ENCODE results near the gene MAML3.

The MAML3 gene

DNA sequence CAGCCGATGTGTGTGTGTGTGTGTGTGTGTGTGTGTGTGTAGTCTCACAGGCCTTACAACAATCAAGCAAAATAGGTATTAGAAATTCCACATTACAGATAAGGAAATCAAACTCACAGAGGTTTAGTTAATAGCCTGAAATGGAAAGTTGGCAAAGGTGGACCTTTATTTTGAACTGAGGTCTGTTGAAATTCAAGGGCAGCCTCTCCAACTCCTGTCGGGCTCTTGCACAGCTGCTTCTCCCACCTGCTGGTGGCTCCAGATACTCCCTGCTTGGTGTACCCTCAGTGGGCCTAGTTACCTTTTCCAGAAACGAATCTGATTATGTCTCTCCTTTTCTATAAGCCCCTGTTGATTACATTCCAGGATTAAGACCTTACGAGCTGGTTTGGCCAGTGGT lies 292.5 kb downstream of the MAML3 start:
- Histone ChIP-seq H2AFZ (ENCODE audit: low read depth, low read length) (no peak overlapping the region), H2BK12ac (ENCODE audit: low read length in 2 of 2) (no peak overlapping the region), H3K4me3 (ENCODE audit: insufficient read depth in 1 of 2, low read depth in 1 of 2, low read length in 2 of 2) (no peak overlapping the region), H3K9ac (ENCODE audit: low read length) (no peak overlapping the region), H3K79me1 (replicated peaks; ENCODE audit: low read length, poor library complexity, severe bottlenecking) (peaks cover 5% of the 10 kb centered on the region), H3K14ac (ENCODE audit: low read length in 2 of 2) (no peak overlapping the region), H3K36me3 (ENCODE audit: control insufficient read depth in 1 of 2, insufficient read depth in 2 of 2, low read depth in 1 of 2, low read length in 2 of 2) (peaks cover 0 to 4% of the 10 kb centered on the region in 2 experiments), H3K27me3 (ENCODE audit: control insufficient read depth in 1 of 2, insufficient read depth in 1 of 2, low read length in 2 of 2) (no peaks in the 10 kb centered on the region), H3K4me2 (ENCODE audit: low read length, poor library complexity, severe bottlenecking) (no peak overlapping the region), H2BK5ac (ENCODE audit: low read depth, low read length, poor library complexity, severe bottlenecking) (no peak overlapping the region), H2AK5ac (ENCODE audit: low read length, severe bottlenecking) (no peak overlapping the region), H4K8ac (ENCODE audit: low read length) (no peak overlapping the region), H3K4me1 (ENCODE audit: control insufficient read depth, insufficient read depth, low read depth, low read length) (peaks cover 4% of the 10 kb centered on the region), H2BK15ac (ENCODE audit: low read depth, poor library complexity, severe bottlenecking) (no peak overlapping the region), H2BK120ac (ENCODE audit: low read depth, low read length) (no peak overlapping the region), H3K27ac (ENCODE audit: low read length, poor library complexity, severe bottlenecking) (no peak overlapping the region), H3K23ac (ENCODE audit: low read length in 2 of 2) (no peak overlapping the region), H3K18ac (ENCODE audit: low read depth in 1 of 2, low read length in 2 of 2) (no peak overlapping the region), H3K4ac (ENCODE audit: low read depth in 1 of 2, low read length in 2 of 2) (no peak overlapping the region), H3K9me3 (ENCODE audit: control insufficient read depth, low read length) (no peaks in the 10 kb centered on the region), H4K91ac (ENCODE audit: low read length) (no peak overlapping the region)
- 88% methylated on average over 3 of the region's 4 CpGs for WGBS
- no peak for DNase-seq

DNA sequence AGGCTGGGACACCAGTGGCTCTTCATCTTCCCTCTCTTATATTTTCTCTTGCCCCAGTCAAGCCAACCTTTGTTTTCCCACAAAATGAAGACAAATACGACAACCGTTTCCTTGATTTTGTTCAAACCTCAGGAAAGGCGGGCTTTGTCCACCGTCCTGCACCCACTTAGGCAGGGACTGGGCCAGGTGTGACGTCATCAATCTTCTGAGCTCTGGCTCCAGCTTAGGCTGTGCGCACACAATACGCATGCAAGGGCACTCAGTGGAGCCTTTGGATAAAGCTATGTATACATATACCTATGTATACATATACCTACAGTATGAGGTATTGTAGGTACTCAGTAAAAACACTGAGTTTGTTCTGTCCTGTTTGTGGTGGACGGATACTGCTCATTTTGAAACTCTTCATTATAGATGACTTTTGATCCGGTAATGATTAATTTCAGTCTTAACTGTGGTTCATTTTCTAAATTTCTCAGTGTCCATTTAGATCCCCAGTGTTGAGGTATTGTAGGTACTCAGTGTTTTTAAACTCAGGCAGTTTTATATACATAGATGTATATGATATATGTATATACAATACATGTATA lies 293.5 kb downstream of the MAML3 start:
- Histone ChIP-seq H4K91ac (ENCODE audit: low read length) (no peak overlapping the region), H2BK12ac (ENCODE audit: low read length in 2 of 2) (no peak overlapping the region), H3K79me1 (replicated peaks; ENCODE audit: low read length, poor library complexity, severe bottlenecking) (peaks cover 2% of the 10 kb centered on the region), H2AK5ac (ENCODE audit: low read length, severe bottlenecking) (no peak overlapping the region), H3K18ac (ENCODE audit: low read depth in 1 of 2, low read length in 2 of 2) (no peak overlapping the region), H3K4ac (ENCODE audit: low read depth in 1 of 2, low read length in 2 of 2) (no peak overlapping the region), H3K14ac (ENCODE audit: low read length in 2 of 2) (no peak overlapping the region), H4K8ac (ENCODE audit: low read length) (no peak overlapping the region), H2BK15ac (ENCODE audit: low read depth, poor library complexity, severe bottlenecking) (no peak overlapping the region), H3K27me3 (ENCODE audit: control insufficient read depth in 1 of 2, insufficient read depth in 1 of 2, low read length in 2 of 2) (no peaks in the 10 kb centered on the region), H2BK120ac (ENCODE audit: low read depth, low read length) (no peak overlapping the region), H2BK5ac (ENCODE audit: low read depth, low read length, poor library complexity, severe bottlenecking) (no peak overlapping the region), H3K4me2 (ENCODE audit: low read length, poor library complexity, severe bottlenecking) (no peak overlapping the region), H3K9me3 (ENCODE audit: control insufficient read depth, low read length) (no peaks in the 10 kb centered on the region), H3K4me1 (ENCODE audit: control insufficient read depth, insufficient read depth, low read depth, low read length) (peaks cover 4% of the 10 kb centered on the region), H3K4me3 (ENCODE audit: insufficient read depth in 1 of 2, low read depth in 1 of 2, low read length in 2 of 2) (no peak overlapping the region), H3K23ac (ENCODE audit: low read length in 2 of 2) (no peak overlapping the region), H3K9ac (ENCODE audit: low read length) (no peak overlapping the region), H2AFZ (ENCODE audit: low read depth, low read length) (no peak overlapping the region), H3K36me3 (ENCODE audit: control insufficient read depth in 1 of 2, insufficient read depth in 2 of 2, low read depth in 1 of 2, low read length in 2 of 2) (peaks cover 0 to 4% of the 10 kb centered on the region in 2 experiments), H3K27ac (ENCODE audit: low read length, poor library complexity, severe bottlenecking) (no peak overlapping the region)
- over 99% methylated on average over 5 of the region's 9 CpGs for WGBS
- no peak for DNase-seq

DNA sequence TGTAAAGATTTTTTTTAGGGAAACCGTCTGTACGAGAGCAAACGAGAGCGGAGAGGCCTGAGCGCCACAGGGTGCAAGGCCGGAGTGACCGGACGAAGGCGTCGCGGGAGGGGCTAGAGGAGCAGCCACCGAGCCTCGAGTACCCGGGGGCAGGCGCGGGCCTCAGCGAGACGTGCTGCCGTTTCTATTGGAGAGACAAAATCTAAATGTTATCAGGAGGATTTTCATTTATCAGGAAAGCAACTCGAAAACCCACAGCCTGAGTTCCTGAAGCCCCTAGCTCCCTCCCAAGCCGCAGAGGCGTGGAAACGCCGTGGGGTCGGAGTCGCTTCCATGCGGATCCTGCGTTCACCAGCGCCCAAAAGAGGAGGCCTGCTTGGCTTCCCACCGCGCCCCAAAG lies 294.1 kb downstream of the MAML3 start:
- Histone ChIP-seq H2BK15ac (ENCODE audit: low read depth, poor library complexity, severe bottlenecking) (no peak overlapping the region), H4K91ac (ENCODE audit: low read length) (no peak overlapping the region), H3K79me1 (replicated peaks; ENCODE audit: low read length, poor library complexity, severe bottlenecking) (peaks cover 2% of the 10 kb centered on the region), H3K9ac (ENCODE audit: low read length) (no peak overlapping the region), H3K4me2 (ENCODE audit: low read length, poor library complexity, severe bottlenecking) (no peak overlapping the region), H3K23ac (ENCODE audit: low read length in 2 of 2) (no peak overlapping the region), H3K36me3 (ENCODE audit: control insufficient read depth in 1 of 2, insufficient read depth in 2 of 2, low read depth in 1 of 2, low read length in 2 of 2) (peaks cover 0 to 4% of the 10 kb centered on the region in 2 experiments), H2AK5ac (ENCODE audit: low read length, severe bottlenecking) (peak overlapping the region; percentile 82), H2BK12ac (ENCODE audit: low read length in 2 of 2) (no peak overlapping the region), H3K4ac (ENCODE audit: low read depth in 1 of 2, low read length in 2 of 2) (no peak overlapping the region), H3K14ac (ENCODE audit: low read length in 2 of 2) (no peak overlapping the region), H2BK120ac (ENCODE audit: low read depth, low read length) (no peak overlapping the region), H3K4me3 (ENCODE audit: insufficient read depth in 1 of 2, low read depth in 1 of 2, low read length in 2 of 2) (no peak overlapping the region), H3K4me1 (ENCODE audit: control insufficient read depth, insufficient read depth, low read depth, low read length) (peaks cover 4% of the 10 kb centered on the region), H3K27ac (ENCODE audit: low read length, poor library complexity, severe bottlenecking) (no peak overlapping the region), H2AFZ (ENCODE audit: low read depth, low read length) (no peak overlapping the region), H3K9me3 (ENCODE audit: control insufficient read depth, low read length) (no peaks in the 10 kb centered on the region), H4K8ac (ENCODE audit: low read length) (no peak overlapping the region), H2BK5ac (ENCODE audit: low read depth, low read length, poor library complexity, severe bottlenecking) (no peak overlapping the region), H3K27me3 (ENCODE audit: control insufficient read depth in 1 of 2, insufficient read depth in 1 of 2, low read length in 2 of 2) (no peaks in the 10 kb centered on the region), H3K18ac (ENCODE audit: low read depth in 1 of 2, low read length in 2 of 2) (peak overlapping the region in 1 of 2 experiments; percentile 21)
- DNase-seq: no peak
- WGBS: 96% methylated on average over 31 of the region's 31 CpGs

GRCh38 chr4:139858436-139859205 lies 295.4 kb downstream of the MAML3 start:
- Histone ChIP-seq H4K91ac (ENCODE audit: low read length) (no peak overlapping the region), H3K9ac (ENCODE audit: low read length) (no peak overlapping the region), H2BK15ac (ENCODE audit: low read depth, poor library complexity, severe bottlenecking) (no peak overlapping the region), H2AK5ac (ENCODE audit: low read length, severe bottlenecking) (no peak overlapping the region), H3K4me3 (ENCODE audit: insufficient read depth in 1 of 2, low read depth in 1 of 2, low read length in 2 of 2) (no peak overlapping the region), H2BK120ac (ENCODE audit: low read depth, low read length) (no peak overlapping the region), H3K27me3 (ENCODE audit: control insufficient read depth in 1 of 2, insufficient read depth in 1 of 2, low read length in 2 of 2) (no peaks in the 10 kb centered on the region), H3K4me1 (ENCODE audit: control insufficient read depth, insufficient read depth, low read depth, low read length) (peaks cover 3% of the 10 kb centered on the region), H2BK12ac (ENCODE audit: low read length in 2 of 2) (peak overlapping the region in 1 of 2 experiments; percentile 15), H3K9me3 (ENCODE audit: control insufficient read depth, low read length) (no peaks in the 10 kb centered on the region), H2BK5ac (ENCODE audit: low read depth, low read length, poor library complexity, severe bottlenecking) (no peak overlapping the region), H3K23ac (ENCODE audit: low read length in 2 of 2) (no peak overlapping the region), H3K36me3 (ENCODE audit: control insufficient read depth in 1 of 2, insufficient read depth in 2 of 2, low read depth in 1 of 2, low read length in 2 of 2) (peaks cover 0 to 4% of the 10 kb centered on the region in 2 experiments), H3K4ac (ENCODE audit: low read depth in 1 of 2, low read length in 2 of 2) (no peak overlapping the region), H3K79me1 (replicated peaks; ENCODE audit: low read length, poor library complexity, severe bottlenecking) (peaks cover 2% of the 10 kb centered on the region), H3K4me2 (ENCODE audit: low read length, poor library complexity, severe bottlenecking) (no peak overlapping the region), H3K18ac (ENCODE audit: low read depth in 1 of 2, low read length in 2 of 2) (no peak overlapping the region), H4K8ac (ENCODE audit: low read length) (no peak overlapping the region), H3K27ac (ENCODE audit: low read length, poor library complexity, severe bottlenecking) (no peak overlapping the region), H3K14ac (ENCODE audit: low read length in 2 of 2) (no peak overlapping the region), H2AFZ (ENCODE audit: low read depth, low read length) (no peak overlapping the region)
- DNase-seq: no peak
- WGBS: 100% methylated on average over 6 of the region's 8 CpGs

All from mesenchymal stem cell (in vitro differentiated cells and primary cell).